HCT116 (cell line): Measurements from ENCODE around the gene FAM89B.

Experiments used
- EGR1 ChIP-seq: IDR thresholded peaks from 2 replicates; pipeline ENCODE4 v1.6.1; 2012; ENCODE audit warnings: low read depth
- POLR2A ChIP-seq: IDR thresholded peaks from 2 replicates; pipeline ENCODE4 v1.7.0; 2011; ENCODE audit warnings: borderline replicate concordance; ENCODE audit not compliant: insufficient read depth, insufficient read length; ENCODE audit errors: extremely low read depth
- POLR2AphosphoS5 ChIP-seq: IDR thresholded peaks from 2 replicates; pipeline ENCODE4 v1.6.1; 2011; ENCODE audit warnings: mild to moderate bottlenecking, low read depth, low read length, moderate library complexity
- RAD21 ChIP-seq: IDR thresholded peaks from 2 replicates; pipeline ENCODE4 v1.6.1; 2012; ENCODE audit warnings: low read depth, mild to moderate bottlenecking
- YY1 ChIP-seq: IDR thresholded peaks from 2 replicates; pipeline ENCODE4 v1.6.1; 2011; ENCODE audit warnings: low read length, low read depth, moderate library complexity, mild to moderate bottlenecking; ENCODE audit not compliant: insufficient replicate concordance; ENCODE audit errors: extremely low read depth
- ZNF274 ChIP-seq: fragments of 200-500 bp; sonication (Bioruptor generic); IDR thresholded peaks from 2 replicates; pipeline ENCODE4 v1.6.1; 2014; ENCODE audit warnings: mild to moderate bottlenecking, low read depth, low read length, inconsistent platforms
- TF ChIP-seq, protein P1 (sequence below), 3 experiments: fragments of 200-600 bp in 1 of 3; sonication (generic) in 1 of 3; IDR thresholded peaks in 2 of 3; conservative IDR thresholded peaks in 1 of 3; 2 replicates each; pipeline ENCODE4 v1.5.1; 2012 to 2017; ENCODE audit warnings: low read depth in 2 of 3, low read length in 2 of 3, antibody characterized with exemption in 1 of 3, borderline replicate concordance in 1 of 3, control low read depth in 1 of 3, mild to moderate bottlenecking in 1 of 3, mixed read lengths in 1 of 3, mixed run types in 1 of 3, moderate library complexity in 1 of 3; ENCODE audit not compliant: insufficient read depth in 1 of 3
- TF ChIP-seq, protein P2 (sequence below): IDR thresholded peaks from 2 replicates; pipeline ENCODE4 v1.6.1; 2012; ENCODE audit warnings: low read depth

DNA sequence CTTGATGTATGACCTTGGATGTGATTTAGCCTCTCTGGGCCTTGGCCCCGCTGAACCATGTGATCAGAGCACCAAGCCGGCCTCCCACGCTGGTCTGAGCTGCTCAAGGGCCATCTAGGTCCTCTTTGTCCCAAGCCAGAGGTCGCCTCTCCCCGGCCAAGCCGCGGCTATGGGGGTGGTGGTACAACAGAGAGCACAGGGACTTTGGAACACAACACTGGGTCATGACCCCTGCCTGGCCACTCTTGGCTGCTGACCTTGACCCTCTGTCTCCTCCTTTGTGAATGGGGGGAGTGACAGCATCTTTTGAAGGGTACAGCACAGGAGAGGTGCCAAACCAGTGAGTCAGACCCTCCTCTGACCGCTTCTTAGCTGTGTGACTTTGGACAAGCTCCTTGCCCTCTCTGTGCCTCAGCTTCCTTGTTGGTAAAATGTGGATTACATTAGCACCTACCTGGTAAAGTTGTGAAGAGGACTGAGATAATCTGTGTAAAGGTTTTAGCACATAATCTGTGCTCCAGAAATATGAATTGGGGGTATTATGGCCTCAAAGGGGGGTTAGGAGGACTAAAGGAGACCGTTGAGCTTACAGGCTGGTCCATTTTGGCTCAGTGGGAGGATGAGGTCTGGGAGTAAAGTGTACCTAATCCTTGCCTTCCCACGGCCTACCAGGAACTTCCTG, 42.7 kb upstream of the FAM89B start:
- TF ChIP-seq, protein P1, sequence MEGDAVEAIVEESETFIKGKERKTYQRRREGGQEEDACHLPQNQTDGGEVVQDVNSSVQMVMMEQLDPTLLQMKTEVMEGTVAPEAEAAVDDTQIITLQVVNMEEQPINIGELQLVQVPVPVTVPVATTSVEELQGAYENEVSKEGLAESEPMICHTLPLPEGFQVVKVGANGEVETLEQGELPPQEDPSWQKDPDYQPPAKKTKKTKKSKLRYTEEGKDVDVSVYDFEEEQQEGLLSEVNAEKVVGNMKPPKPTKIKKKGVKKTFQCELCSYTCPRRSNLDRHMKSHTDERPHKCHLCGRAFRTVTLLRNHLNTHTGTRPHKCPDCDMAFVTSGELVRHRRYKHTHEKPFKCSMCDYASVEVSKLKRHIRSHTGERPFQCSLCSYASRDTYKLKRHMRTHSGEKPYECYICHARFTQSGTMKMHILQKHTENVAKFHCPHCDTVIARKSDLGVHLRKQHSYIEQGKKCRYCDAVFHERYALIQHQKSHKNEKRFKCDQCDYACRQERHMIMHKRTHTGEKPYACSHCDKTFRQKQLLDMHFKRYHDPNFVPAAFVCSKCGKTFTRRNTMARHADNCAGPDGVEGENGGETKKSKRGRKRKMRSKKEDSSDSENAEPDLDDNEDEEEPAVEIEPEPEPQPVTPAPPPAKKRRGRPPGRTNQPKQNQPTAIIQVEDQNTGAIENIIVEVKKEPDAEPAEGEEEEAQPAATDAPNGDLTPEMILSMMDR (IDR thresholded peaks at IDR 0.05 in 2 of 3, conservative IDR thresholded peaks at IDR 0.05 in 1 of 3; ENCODE audit: borderline replicate concordance in 1 of 3, insufficient read depth in 1 of 3, low read depth in 2 of 3, low read length in 2 of 3), result no peak
- TF ChIP-seq EGR1 (no peak), POLR2A (no peak), ZNF274 (no peak), RAD21 (no peak), YY1 (no peak), POLR2AphosphoS5 (no peak)
- TF ChIP-seq, protein P2, sequence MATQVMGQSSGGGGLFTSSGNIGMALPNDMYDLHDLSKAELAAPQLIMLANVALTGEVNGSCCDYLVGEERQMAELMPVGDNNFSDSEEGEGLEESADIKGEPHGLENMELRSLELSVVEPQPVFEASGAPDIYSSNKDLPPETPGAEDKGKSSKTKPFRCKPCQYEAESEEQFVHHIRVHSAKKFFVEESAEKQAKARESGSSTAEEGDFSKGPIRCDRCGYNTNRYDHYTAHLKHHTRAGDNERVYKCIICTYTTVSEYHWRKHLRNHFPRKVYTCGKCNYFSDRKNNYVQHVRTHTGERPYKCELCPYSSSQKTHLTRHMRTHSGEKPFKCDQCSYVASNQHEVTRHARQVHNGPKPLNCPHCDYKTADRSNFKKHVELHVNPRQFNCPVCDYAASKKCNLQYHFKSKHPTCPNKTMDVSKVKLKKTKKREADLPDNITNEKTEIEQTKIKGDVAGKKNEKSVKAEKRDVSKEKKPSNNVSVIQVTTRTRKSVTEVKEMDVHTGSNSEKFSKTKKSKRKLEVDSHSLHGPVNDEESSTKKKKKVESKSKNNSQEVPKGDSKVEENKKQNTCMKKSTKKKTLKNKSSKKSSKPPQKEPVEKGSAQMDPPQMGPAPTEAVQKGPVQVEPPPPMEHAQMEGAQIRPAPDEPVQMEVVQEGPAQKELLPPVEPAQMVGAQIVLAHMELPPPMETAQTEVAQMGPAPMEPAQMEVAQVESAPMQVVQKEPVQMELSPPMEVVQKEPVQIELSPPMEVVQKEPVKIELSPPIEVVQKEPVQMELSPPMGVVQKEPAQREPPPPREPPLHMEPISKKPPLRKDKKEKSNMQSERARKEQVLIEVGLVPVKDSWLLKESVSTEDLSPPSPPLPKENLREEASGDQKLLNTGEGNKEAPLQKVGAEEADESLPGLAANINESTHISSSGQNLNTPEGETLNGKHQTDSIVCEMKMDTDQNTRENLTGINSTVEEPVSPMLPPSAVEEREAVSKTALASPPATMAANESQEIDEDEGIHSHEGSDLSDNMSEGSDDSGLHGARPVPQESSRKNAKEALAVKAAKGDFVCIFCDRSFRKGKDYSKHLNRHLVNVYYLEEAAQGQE, result no peak
